OCI-LY7 (cell line): ENCODE measurements around the gene EPHB1.

Experiments
- CTCF ChIP-seq: fragments of 200-600 bp; sonication (generic); conservative IDR thresholded peaks from 2 replicates; pipeline ENCODE4 v1.5.1; 2014; ENCODE audit warnings: mild to moderate bottlenecking, antibody characterized with exemption, low read length, moderate library complexity, mixed read lengths
- EZH2phosphoT487 ChIP-seq: fragments of 200-600 bp; sonication (generic); IDR thresholded peaks from 2 replicates; pipeline ENCODE4 v1.6.1; 2018; ENCODE audit warnings: low read depth, borderline replicate concordance, mild to moderate bottlenecking, mixed run types, antibody characterized with exemption, low read length, moderate library complexity, mixed read lengths

GRCh38 chr3:135249186-135249585, 454.1 kb downstream of the EPHB1 start:
- TF ChIP-seq CTCF, result no peak
- no peak for TF ChIP-seq EZH2phosphoT487
